ENCODE results near the gene DPH1.
A peak's percentile ranks its signal among the peaks of the same experiment; 100 is the strongest.

The DPH1 gene

GRCh38 chr17:1995907-1996799, 33.8 kb upstream of the DPH1 start:
- TF ChIP-seq, protein P1, sequence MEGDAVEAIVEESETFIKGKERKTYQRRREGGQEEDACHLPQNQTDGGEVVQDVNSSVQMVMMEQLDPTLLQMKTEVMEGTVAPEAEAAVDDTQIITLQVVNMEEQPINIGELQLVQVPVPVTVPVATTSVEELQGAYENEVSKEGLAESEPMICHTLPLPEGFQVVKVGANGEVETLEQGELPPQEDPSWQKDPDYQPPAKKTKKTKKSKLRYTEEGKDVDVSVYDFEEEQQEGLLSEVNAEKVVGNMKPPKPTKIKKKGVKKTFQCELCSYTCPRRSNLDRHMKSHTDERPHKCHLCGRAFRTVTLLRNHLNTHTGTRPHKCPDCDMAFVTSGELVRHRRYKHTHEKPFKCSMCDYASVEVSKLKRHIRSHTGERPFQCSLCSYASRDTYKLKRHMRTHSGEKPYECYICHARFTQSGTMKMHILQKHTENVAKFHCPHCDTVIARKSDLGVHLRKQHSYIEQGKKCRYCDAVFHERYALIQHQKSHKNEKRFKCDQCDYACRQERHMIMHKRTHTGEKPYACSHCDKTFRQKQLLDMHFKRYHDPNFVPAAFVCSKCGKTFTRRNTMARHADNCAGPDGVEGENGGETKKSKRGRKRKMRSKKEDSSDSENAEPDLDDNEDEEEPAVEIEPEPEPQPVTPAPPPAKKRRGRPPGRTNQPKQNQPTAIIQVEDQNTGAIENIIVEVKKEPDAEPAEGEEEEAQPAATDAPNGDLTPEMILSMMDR (IDR thresholded peaks at IDR 0.05), result no peak
- no peak overlapping the region for H3K9ac ChIP-seq
- H3K4me3 ChIP-seq (ENCODE audit: low read depth, low read length), result no peak overlapping the region
- no peak overlapping the region for H3K27ac ChIP-seq
- no peaks in the 10 kb centered on the region for H3K27me3 ChIP-seq (ENCODE audit: control insufficient read depth, insufficient read depth, low read length)
- H3K4me2 ChIP-seq (ENCODE audit: low read length), result peak overlapping the region; percentile 4
- H3K79me2 ChIP-seq, result no peaks in the 10 kb centered on the region
- H3K4me1 ChIP-seq, result peaks cover 8% of the 10 kb centered on the region
- peak overlapping the region; percentile 55 for H2AFZ ChIP-seq
- H3K36me3 ChIP-seq (ENCODE audit: control insufficient read depth, insufficient read depth, low read length), result no peaks in the 10 kb centered on the region
- H3K9me3 ChIP-seq (ENCODE audit: control insufficient read depth, low read length), result no peaks in the 10 kb centered on the region

- no peaks in the 10 kb centered on the region for H3K9me3 ChIP-seq (ENCODE audit: control insufficient read depth, low read length)
- H3K4me2 ChIP-seq (ENCODE audit: low read length), result no peak overlapping the region
- H3K27me3 ChIP-seq (ENCODE audit: control insufficient read depth, insufficient read depth, low read length), result no peaks in the 10 kb centered on the region
- H3K36me3 ChIP-seq (ENCODE audit: control insufficient read depth, insufficient read depth, low read length), result no peaks in the 10 kb centered on the region
- peaks cover 8% of the 10 kb centered on the region for H3K4me1 ChIP-seq
- no peak overlapping the region for H3K9ac ChIP-seq
- H2AFZ ChIP-seq, result peak overlapping the region; percentile 55
- H3K4me3 ChIP-seq (ENCODE audit: low read depth, low read length), result no peak overlapping the region
- H3K27ac ChIP-seq, result no peak overlapping the region
- H3K79me2 ChIP-seq, result no peaks in the 10 kb centered on the region
- TF ChIP-seq, protein P1 (IDR thresholded peaks at IDR 0.05), result no peak
Measured at GRCh38 chr17:1996800-1997288, 33.1 kb upstream of the DPH1 start.

DNA sequence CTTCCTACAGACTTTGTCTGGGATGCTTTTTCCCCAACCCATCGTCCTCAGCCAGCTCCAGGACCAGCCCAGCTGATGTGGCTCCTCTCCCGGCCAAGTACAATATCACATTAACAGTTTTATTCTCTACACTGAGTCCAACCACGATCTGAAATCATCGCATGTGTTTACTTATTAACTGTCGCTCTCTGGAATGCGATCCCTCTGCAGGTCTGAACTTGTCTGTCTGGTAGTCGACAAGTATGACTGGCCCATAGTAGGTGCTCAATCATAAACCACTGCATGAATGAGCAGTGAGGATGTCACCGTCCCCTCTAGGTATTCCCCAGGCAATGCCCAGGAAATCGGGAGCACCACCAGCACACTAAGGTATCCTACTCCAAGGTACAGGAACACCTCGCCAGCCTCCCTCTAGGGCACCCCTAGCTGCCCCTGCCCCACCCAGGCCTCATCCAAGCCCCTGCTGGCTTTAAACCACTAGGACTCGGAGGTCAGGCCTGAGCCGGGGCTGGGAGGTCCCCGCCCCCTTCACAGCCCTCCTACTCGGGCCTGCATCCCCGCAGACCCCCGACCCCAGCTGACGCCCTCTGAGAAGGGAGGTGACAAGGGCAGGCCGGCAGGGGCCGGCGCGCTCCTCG, 32.5 kb upstream of the DPH1 start:
- TF ChIP-seq, protein P1 (IDR thresholded peaks at IDR 0.05), result no peak
- H3K9ac ChIP-seq, result no peak overlapping the region
- H2AFZ ChIP-seq, result no peak overlapping the region
- H3K9me3 ChIP-seq (ENCODE audit: control insufficient read depth, low read length), result no peaks in the 10 kb centered on the region
- no peak overlapping the region for H3K4me2 ChIP-seq (ENCODE audit: low read length)
- H3K27me3 ChIP-seq (ENCODE audit: control insufficient read depth, insufficient read depth, low read length), result no peaks in the 10 kb centered on the region
- no peaks in the 10 kb centered on the region for H3K36me3 ChIP-seq (ENCODE audit: control insufficient read depth, insufficient read depth, low read length)
- H3K79me2 ChIP-seq, result no peaks in the 10 kb centered on the region
- no peak overlapping the region for H3K4me3 ChIP-seq (ENCODE audit: low read depth, low read length)
- H3K4me1 ChIP-seq, result peaks cover 8% of the 10 kb centered on the region
- H3K27ac ChIP-seq, result no peak overlapping the region

DNA sequence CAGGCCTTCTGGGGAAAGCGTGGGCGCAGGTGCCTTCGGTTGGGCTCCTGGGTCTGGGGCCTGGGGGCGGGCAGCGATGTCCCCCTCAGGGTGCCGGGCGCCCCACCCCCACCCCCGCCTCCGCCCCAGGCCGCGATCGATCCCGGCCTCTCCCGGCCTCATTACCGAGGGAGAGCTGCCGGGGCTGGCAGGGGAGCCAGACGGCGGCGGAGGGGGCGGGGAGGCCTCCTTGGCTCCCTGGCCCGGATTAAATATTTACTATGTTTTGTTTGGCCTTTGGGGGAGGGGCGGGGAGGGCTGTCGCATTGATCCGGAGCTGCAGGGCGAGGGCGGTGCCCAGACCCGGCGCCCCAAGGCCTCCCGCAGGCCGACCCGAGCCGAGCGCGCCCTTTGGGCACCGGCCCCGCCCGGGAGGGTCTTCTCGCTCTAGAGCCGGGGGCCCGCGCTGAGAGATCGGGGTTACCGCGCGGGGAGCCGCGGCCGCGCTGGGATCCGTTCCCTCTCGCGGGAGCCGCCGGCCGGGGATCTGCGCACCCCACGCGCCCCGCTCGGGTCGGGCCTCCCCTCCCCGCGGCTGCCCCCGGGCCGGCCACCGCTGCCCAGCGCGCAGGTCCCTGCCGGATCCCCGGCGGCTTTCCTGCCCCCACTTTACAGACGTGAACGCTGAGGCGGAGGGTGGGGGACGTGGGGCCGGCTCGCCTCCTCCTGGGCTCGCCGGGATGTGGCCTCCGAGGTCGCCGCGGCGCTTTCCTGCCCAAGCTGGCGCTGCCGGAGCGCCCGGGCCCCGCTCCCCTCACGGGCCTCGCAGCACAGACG, 31.8 kb upstream of the DPH1 start:
- TF ChIP-seq, protein P1 (IDR thresholded peaks at IDR 0.05), result no peak
- Histone ChIP-seq H3K27me3 (ENCODE audit: control insufficient read depth, insufficient read depth, low read length) (no peaks in the 10 kb centered on the region), H3K79me2 (no peaks in the 10 kb centered on the region), H3K4me3 (ENCODE audit: low read depth, low read length) (no peak overlapping the region), H3K9me3 (ENCODE audit: control insufficient read depth, low read length) (no peaks in the 10 kb centered on the region), H3K9ac (no peak overlapping the region), H3K27ac (no peak overlapping the region), H3K36me3 (ENCODE audit: control insufficient read depth, insufficient read depth, low read length) (no peaks in the 10 kb centered on the region), H3K4me2 (ENCODE audit: low read length) (no peak overlapping the region), H3K4me1 (peaks cover 8% of the 10 kb centered on the region), H2AFZ (peak overlapping the region; percentile 53)

Measured in parathyroid adenoma (tissue), 2 donors.